NB4 (cell line): ENCODE data around the gene DNAH14.

Experiments
- DNase-seq: peaks from one replicate; pipeline ENCODE4 v3.0.0; 2010; ENCODE audit warnings: low read depth
- H3K4me3 ChIP-seq: one replicate; pipeline ENCODE4 v1.5.1; 2011; ENCODE audit warnings: mild to moderate bottlenecking, low read depth, low read length, moderate library complexity
- CTCF ChIP-seq: IDR thresholded peaks from one replicate; pipeline ENCODE4 v1.5.1; 2012; ENCODE audit warnings: low read depth, low read length
- MAX ChIP-seq: IDR thresholded peaks from 2 replicates; pipeline ENCODE4 v1.6.1; 2011; ENCODE audit warnings: low read depth, low read length
- MYC ChIP-seq: IDR thresholded peaks from 2 replicates; pipeline ENCODE4 v1.6.1; 2011; ENCODE audit warnings: low read depth, low read length
- POLR2A ChIP-seq: IDR thresholded peaks from 2 replicates; pipeline ENCODE4 v1.6.1; 2011; ENCODE audit warnings: mild to moderate bottlenecking; ENCODE audit not compliant: insufficient read length; ENCODE audit errors: extremely low read depth

Gene DNAH14

GRCh38 chr1:224898937-224899336 lies 30.5 kb upstream of the DNAH14 start:
- no peak for DNase-seq

GRCh38 chr1:224900062-224900630 lies 29.3 kb upstream of the DNAH14 start:
- no peak overlapping the region for H3K4me3 ChIP-seq
- no peak for DNase-seq
- TF ChIP-seq CTCF (no peak), POLR2A (no peak), MAX (no peak), MYC (no peak)

More at GRCh38 chr1:224898937-224899336, 30.5 kb upstream of the DNAH14 start:
- no peak for TF ChIP-seq MAX
- no peak for TF ChIP-seq POLR2A
- TF ChIP-seq CTCF: no peak
- TF ChIP-seq MYC: no peak
- H3K4me3 ChIP-seq: no peak overlapping the region

- no peak for DNase-seq
- no peak overlapping the region for H3K4me3 ChIP-seq
- no peak for TF ChIP-seq MYC
- TF ChIP-seq MAX: no peak
- no peak for TF ChIP-seq POLR2A
- no peak for TF ChIP-seq CTCF
Observed at GRCh38 chr1:224901087-224901810, 28.2 kb upstream of the DNAH14 start.

GRCh38 chr1:224903955-224904354 lies 25.5 kb upstream of the DNAH14 start:
- DNase-seq: no peak
- TF ChIP-seq POLR2A (no peak), MAX (no peak), CTCF (no peak), MYC (no peak)
- H3K4me3 ChIP-seq: no peak overlapping the region

- DNase-seq: no peak
- no peak for TF ChIP-seq CTCF
- TF ChIP-seq POLR2A: no peak
- no peak for TF ChIP-seq MAX
- no peak for TF ChIP-seq MYC
- no peak overlapping the region for H3K4me3 ChIP-seq
Observed at GRCh38 chr1:224906340-224906739, 23.1 kb upstream of the DNAH14 start.
